ENCODE measurements around the gene ZNF33B. TPM values are rescaled to one million over a fixed set of nuclear protein-coding genes. Genes with fewer than 3 reads are reported as not detected.

ZNF33B gene
- polyA plus RNA-seq, 3 donors: 3.2 to 7.5 (median 3.8) TPM

- no peak overlapping the region for H3K4me3 ChIP-seq (replicated peaks in 1 of 3; ENCODE audit: low read depth in 2 of 3, low read length in 3 of 3)
- H3K9ac ChIP-seq (ENCODE audit: insufficient read depth, low read length, poor library complexity, severe bottlenecking): no peak overlapping the region
- 86% methylated on average over 4 of the region's 7 CpGs for WGBS (ENCODE audit: insufficient coverage)
- no peak overlapping the region for H3K27ac ChIP-seq (ENCODE audit: low read depth in 1 of 2, low read length in 2 of 2)
- H3K4me1 ChIP-seq (ENCODE audit: control insufficient read depth in 1 of 2, insufficient read depth in 2 of 2, low read length in 2 of 2): no peaks in the 10 kb centered on the region
- peaks cover 0 to 3% of the 10 kb centered on the region in 2 donors for H3K36me3 Mint-ChIP-seq
- H3K4me1 Mint-ChIP-seq: peaks cover 2% of the 10 kb centered on the region
- H3K27me3 ChIP-seq (ENCODE audit: control insufficient read depth in 2 of 2, insufficient read depth in 2 of 2, low read length in 2 of 2): no peaks in the 10 kb centered on the region
- no peak for TF ChIP-seq CTCF (IDR thresholded peaks at IDR 0.05)
- no peak for DNase-seq
- H4K20me1 ChIP-seq (ENCODE audit: insufficient read depth, low read length): no peaks in the 10 kb centered on the region
- H3K27me3 Mint-ChIP-seq (ENCODE audit: low read depth in 3 of 3): peaks cover 0 to 5% (median 2%) of the 10 kb centered on the region in 3 donors
- H3K4me3 Mint-ChIP-seq: no peak overlapping the region
- no peaks in the 10 kb centered on the region for H3K36me3 ChIP-seq (replicated peaks in 1 of 2; ENCODE audit: control insufficient read depth in 1 of 2, insufficient read depth in 2 of 2, low read length in 2 of 2)
- H2AFZ ChIP-seq (ENCODE audit: insufficient read depth, low read depth, low read length, poor library complexity, severe bottlenecking): no peak overlapping the region
- peaks cover 3 to 30% (median 22%) of the 10 kb centered on the region in 7 donors for H3K9me3 Mint-ChIP-seq
- peaks cover 3 to 8% of the 10 kb centered on the region in 2 donors for H3K9me3 ChIP-seq (replicated peaks in 1 of 2; ENCODE audit: control insufficient read depth in 1 of 2, insufficient read depth in 1 of 2, low read length in 2 of 2)
- no peak overlapping the region for H3K27ac Mint-ChIP-seq
- no peak overlapping the region for H3K4me2 ChIP-seq (replicated peaks; ENCODE audit: extremely low read depth, low read length, poor library complexity, severe bottlenecking)
- intact Hi-C loops (cut with micrococcal nuclease): no loop called here
- no peaks in the 10 kb centered on the region for H3K79me2 ChIP-seq (ENCODE audit: insufficient read depth, low read length)
These were observed 60.4 kb downstream of the ZNF33B start for GRCh38 chr10:42578019-42578418.

GRCh38 chr10:42576338-42576737, 62.0 kb downstream of the ZNF33B start:
- H3K9ac ChIP-seq (ENCODE audit: insufficient read depth, low read length, poor library complexity, severe bottlenecking): no peak overlapping the region
- Mint-ChIP-seq H3K9me3 (peaks cover 0 to 22% (median 11%) of the 10 kb centered on the region in 7 donors), H3K27me3 (ENCODE audit: low read depth in 3 of 3) (peaks cover 0 to 4% (median 2%) of the 10 kb centered on the region in 3 donors), H3K4me3 (no peak overlapping the region), H3K27ac (no peak overlapping the region), H3K4me1 (peaks cover 2% of the 10 kb centered on the region), H3K36me3 (no peaks in the 10 kb centered on the region)
- no peak overlapping the region for H3K4me2 ChIP-seq (replicated peaks; ENCODE audit: extremely low read depth, low read length, poor library complexity, severe bottlenecking)
- H3K4me1 ChIP-seq (ENCODE audit: control insufficient read depth in 1 of 2, insufficient read depth in 2 of 2, low read length in 2 of 2): no peaks in the 10 kb centered on the region
- no peak overlapping the region for H3K27ac ChIP-seq (ENCODE audit: low read depth in 1 of 2, low read length in 2 of 2)
- no peak for DNase-seq
- H2AFZ ChIP-seq (ENCODE audit: insufficient read depth, low read depth, low read length, poor library complexity, severe bottlenecking): no peak overlapping the region
- no peak for TF ChIP-seq CTCF (IDR thresholded peaks at IDR 0.05)
- H3K79me2 ChIP-seq (ENCODE audit: insufficient read depth, low read length): no peaks in the 10 kb centered on the region
- H3K27me3 ChIP-seq (ENCODE audit: control insufficient read depth in 2 of 2, insufficient read depth in 2 of 2, low read length in 2 of 2): no peaks in the 10 kb centered on the region
- peaks cover 2 to 7% of the 10 kb centered on the region in 2 donors for H3K9me3 ChIP-seq (replicated peaks in 1 of 2; ENCODE audit: control insufficient read depth in 1 of 2, insufficient read depth in 1 of 2, low read length in 2 of 2)
- H4K20me1 ChIP-seq (ENCODE audit: insufficient read depth, low read length): no peaks in the 10 kb centered on the region
- intact Hi-C loops (cut with micrococcal nuclease): no loop called here
- no peak overlapping the region for H3K4me3 ChIP-seq (replicated peaks in 1 of 3; ENCODE audit: low read depth in 2 of 3, low read length in 3 of 3)
- no peaks in the 10 kb centered on the region for H3K36me3 ChIP-seq (replicated peaks in 1 of 2; ENCODE audit: control insufficient read depth in 1 of 2, insufficient read depth in 2 of 2, low read length in 2 of 2)
- no CpG with 5 or more reads among the region's 4 CpGs for WGBS (ENCODE audit: insufficient coverage)

Measured in CD14-positive monocyte (primary cell).